Measurements from ENCODE around the gene RFC2.

DNA sequence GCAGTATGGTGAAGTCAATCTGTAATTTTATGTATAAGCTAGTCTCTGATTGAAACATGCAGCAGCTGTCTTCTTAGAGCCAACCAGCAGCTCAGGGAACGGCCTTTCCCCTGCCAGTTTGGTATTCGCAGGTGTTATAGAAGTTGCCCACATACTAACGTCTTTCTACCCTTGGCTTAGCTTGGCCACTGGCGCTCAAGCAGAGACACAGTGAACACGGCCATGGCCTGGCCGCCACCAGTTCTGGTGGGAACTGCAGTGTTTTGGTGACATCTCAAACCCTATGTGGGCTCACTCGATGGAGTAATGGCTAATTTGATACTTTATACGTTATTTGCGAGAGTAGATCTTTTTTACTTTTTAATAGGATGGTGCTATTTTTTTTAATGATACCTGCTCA lies 63.0 kb downstream of the RFC2 start:
- no peak for TF ChIP-seq POLR2A (IDR thresholded peaks at IDR 0.05)
- TF ChIP-seq, protein P1, sequence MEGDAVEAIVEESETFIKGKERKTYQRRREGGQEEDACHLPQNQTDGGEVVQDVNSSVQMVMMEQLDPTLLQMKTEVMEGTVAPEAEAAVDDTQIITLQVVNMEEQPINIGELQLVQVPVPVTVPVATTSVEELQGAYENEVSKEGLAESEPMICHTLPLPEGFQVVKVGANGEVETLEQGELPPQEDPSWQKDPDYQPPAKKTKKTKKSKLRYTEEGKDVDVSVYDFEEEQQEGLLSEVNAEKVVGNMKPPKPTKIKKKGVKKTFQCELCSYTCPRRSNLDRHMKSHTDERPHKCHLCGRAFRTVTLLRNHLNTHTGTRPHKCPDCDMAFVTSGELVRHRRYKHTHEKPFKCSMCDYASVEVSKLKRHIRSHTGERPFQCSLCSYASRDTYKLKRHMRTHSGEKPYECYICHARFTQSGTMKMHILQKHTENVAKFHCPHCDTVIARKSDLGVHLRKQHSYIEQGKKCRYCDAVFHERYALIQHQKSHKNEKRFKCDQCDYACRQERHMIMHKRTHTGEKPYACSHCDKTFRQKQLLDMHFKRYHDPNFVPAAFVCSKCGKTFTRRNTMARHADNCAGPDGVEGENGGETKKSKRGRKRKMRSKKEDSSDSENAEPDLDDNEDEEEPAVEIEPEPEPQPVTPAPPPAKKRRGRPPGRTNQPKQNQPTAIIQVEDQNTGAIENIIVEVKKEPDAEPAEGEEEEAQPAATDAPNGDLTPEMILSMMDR (IDR thresholded peaks at IDR 0.05): no peak
